WTC11 (cell line): ENCODE data around the gene ARID3B.

Experiments
- SOX15 ChIP-seq: fragments of 250-450 bp; sonication (Bioruptor Pico); IDR thresholded peaks from 2 replicates; pipeline ENCODE4 v1.9.0; 2021; ENCODE audit warnings: mild to moderate bottlenecking
- TEAD4 ChIP-seq: sonication (generic); formaldehyde crosslinking; IDR thresholded peaks from 2 replicates; pipeline ENCODE4 v1.8.0; 2022; ENCODE audit warnings: mild to moderate bottlenecking, missing genetic modification reagents
- TF ChIP-seq, protein P1 (sequence below): fragments of 200-600 bp; IDR thresholded peaks from 2 replicates; pipeline ENCODE4 v1.8.0; 2022; ENCODE audit warnings: antibody characterized with exemption

GRCh38 chr15:74558706-74559105, 17.7 kb downstream of the ARID3B start:
- no peak for TF ChIP-seq TEAD4 (CRISPR knock-in tag)
- TF ChIP-seq, protein P1, sequence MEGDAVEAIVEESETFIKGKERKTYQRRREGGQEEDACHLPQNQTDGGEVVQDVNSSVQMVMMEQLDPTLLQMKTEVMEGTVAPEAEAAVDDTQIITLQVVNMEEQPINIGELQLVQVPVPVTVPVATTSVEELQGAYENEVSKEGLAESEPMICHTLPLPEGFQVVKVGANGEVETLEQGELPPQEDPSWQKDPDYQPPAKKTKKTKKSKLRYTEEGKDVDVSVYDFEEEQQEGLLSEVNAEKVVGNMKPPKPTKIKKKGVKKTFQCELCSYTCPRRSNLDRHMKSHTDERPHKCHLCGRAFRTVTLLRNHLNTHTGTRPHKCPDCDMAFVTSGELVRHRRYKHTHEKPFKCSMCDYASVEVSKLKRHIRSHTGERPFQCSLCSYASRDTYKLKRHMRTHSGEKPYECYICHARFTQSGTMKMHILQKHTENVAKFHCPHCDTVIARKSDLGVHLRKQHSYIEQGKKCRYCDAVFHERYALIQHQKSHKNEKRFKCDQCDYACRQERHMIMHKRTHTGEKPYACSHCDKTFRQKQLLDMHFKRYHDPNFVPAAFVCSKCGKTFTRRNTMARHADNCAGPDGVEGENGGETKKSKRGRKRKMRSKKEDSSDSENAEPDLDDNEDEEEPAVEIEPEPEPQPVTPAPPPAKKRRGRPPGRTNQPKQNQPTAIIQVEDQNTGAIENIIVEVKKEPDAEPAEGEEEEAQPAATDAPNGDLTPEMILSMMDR = no peak
- TF ChIP-seq SOX15 (CRISPR knock-in tag) = no peak
